Mesendoderm (in vitro differentiated cells): ENCODE data around the gene CST4.
A peak's percentile ranks its signal among the peaks of the same experiment; 100 is the strongest.
"Not testable (repeated sequence)": the region's sequence is repeated elsewhere in the genome, so short reads cannot be mapped to it uniquely, and the experiment has no call there.

Experiments
- DNase-seq: peaks from one replicate; pipeline ENCODE4 v3.0.0; 2013
- H2AK5ac ChIP-seq: 2 replicates; pipeline ENCODE4 v1.6.1; 2013; ENCODE audit warnings: low read length, inconsistent platforms
- H2BK120ac ChIP-seq: 2 replicates; pipeline ENCODE4 v1.6.1; 2013; ENCODE audit warnings: low read depth, mild to moderate bottlenecking, low read length, moderate library complexity, mixed read lengths
- H2BK15ac ChIP-seq: replicated peaks from 2 replicates; pipeline ENCODE4 v1.6.1; 2013; ENCODE audit warnings: low read depth, mild to moderate bottlenecking, moderate library complexity
- H2BK5ac ChIP-seq: 2 replicates; pipeline ENCODE4 v1.6.1; 2013; ENCODE audit warnings: low read length, inconsistent platforms
- H3K18ac ChIP-seq: 2 replicates; pipeline ENCODE4 v1.6.1; 2013; ENCODE audit warnings: mild to moderate bottlenecking, low read length, mixed read lengths
- H3K23ac ChIP-seq: one replicate; pipeline ENCODE4 v1.6.1; 2013; ENCODE audit warnings: low read length
- H3K27ac ChIP-seq: 2 replicates; pipeline ENCODE4 v1.5.1; 2013; ENCODE audit warnings: low read depth, mild to moderate bottlenecking, inconsistent platforms, low read length, moderate library complexity
- H3K27me3 ChIP-seq: 2 replicates; pipeline ENCODE4 v1.6.1; 2013; ENCODE audit warnings: low read length, control low read depth, mild to moderate bottlenecking, inconsistent platforms; ENCODE audit not compliant: insufficient read depth, poor library complexity
- H3K36me3 ChIP-seq: 2 replicates; pipeline ENCODE4 v1.6.1; 2013; ENCODE audit warnings: low read length, inconsistent platforms; ENCODE audit not compliant: control insufficient read depth, insufficient read depth
- H3K4ac ChIP-seq: one replicate; pipeline ENCODE4 v1.6.1; 2013; ENCODE audit warnings: low read depth, mild to moderate bottlenecking, low read length, moderate library complexity
- H3K4me1 ChIP-seq: 2 replicates; pipeline ENCODE4 v1.6.1; 2013; ENCODE audit warnings: low read depth, low read length, inconsistent platforms; ENCODE audit not compliant: control insufficient read depth
- H3K4me2 ChIP-seq: 2 replicates; pipeline ENCODE4 v1.6.1; 2013; ENCODE audit warnings: low read length
- H3K4me3 ChIP-seq: 2 replicates; pipeline ENCODE4 v1.5.1; 2013; ENCODE audit warnings: mild to moderate bottlenecking, low read length
- H3K56ac ChIP-seq: one replicate; pipeline ENCODE4 v1.6.1; 2013; ENCODE audit warnings: low read length
- H3K79me1 ChIP-seq: 2 replicates; pipeline ENCODE4 v1.6.1; 2013; ENCODE audit warnings: low read length, inconsistent platforms
- H3K79me2 ChIP-seq: 2 replicates; pipeline ENCODE4 v1.6.1; 2013; ENCODE audit warnings: mild to moderate bottlenecking, low read length; ENCODE audit not compliant: control insufficient read depth, insufficient read depth
- H3K9ac ChIP-seq: 2 replicates; pipeline ENCODE4 v1.6.1; 2013; ENCODE audit warnings: low read length, inconsistent platforms
- H4K5ac ChIP-seq: one replicate; pipeline ENCODE4 v1.6.1; 2013; ENCODE audit warnings: low read length
- H4K8ac ChIP-seq: one replicate; pipeline ENCODE4 v1.6.1; 2013; ENCODE audit warnings: low read depth, mild to moderate bottlenecking, control low read depth, low read length, moderate library complexity
- WGBS: extraction: QIAGEN DNeasy Blood & Tissue Kit; methylation state at CpG from one replicate; pipeline ENCODE4 v1.1.7; 2013; ENCODE audit warnings: low lambda C conversion rate, missing lambda C conversion rate; ENCODE audit not compliant: insufficient coverage; ENCODE audit errors: extremely low coverage; 5-methylcytosine and 5-hydroxymethylcytosine counted together

The CST4 gene

GRCh38 chr20:23659989-23660837 is 28.6 kb downstream of the CST4 start:
- no peaks in the 10 kb centered on the region for H3K4me1 ChIP-seq
- no peak overlapping the region for H2BK120ac ChIP-seq
- H3K4me2 ChIP-seq = no peak overlapping the region
- H3K23ac ChIP-seq = no peak overlapping the region
- H4K5ac ChIP-seq = no peak overlapping the region
- no peaks in the 10 kb centered on the region for H3K79me2 ChIP-seq
- no peak overlapping the region for H3K4me3 ChIP-seq
- WGBS = no CpG with 5 or more reads among the region's 8 CpGs
- no peak overlapping the region for H3K9ac ChIP-seq
- H2BK5ac ChIP-seq = peak overlapping the region; percentile 47
- no peak overlapping the region for H3K56ac ChIP-seq
- no peaks in the 10 kb centered on the region for H3K79me1 ChIP-seq
- H2BK15ac ChIP-seq = no peak overlapping the region
- H4K8ac ChIP-seq = no peak overlapping the region
- no peak for DNase-seq
- no peaks in the 10 kb centered on the region for H3K27me3 ChIP-seq
- no peaks in the 10 kb centered on the region for H3K36me3 ChIP-seq
- no peak overlapping the region for H3K4ac ChIP-seq
- no peak overlapping the region for H3K18ac ChIP-seq
- no peak overlapping the region for H2AK5ac ChIP-seq
- no peak overlapping the region for H3K27ac ChIP-seq

GRCh38 chr20:23659610-23659988 is 29.2 kb downstream of the CST4 start:
- no CpG with 5 or more reads among the region's 2 CpGs for WGBS
- not testable (repeated sequence) for H2BK120ac ChIP-seq

GRCh38 chr20:23658989-23659609 is 29.7 kb downstream of the CST4 start:
- H3K27me3 ChIP-seq = no peaks in the 10 kb centered on the region
- no peak overlapping the region for H2AK5ac ChIP-seq
- H3K18ac ChIP-seq = no peak overlapping the region
- no peak overlapping the region for H3K23ac ChIP-seq
- no peak overlapping the region for H2BK5ac ChIP-seq
- no CpG with 5 or more reads among the region's 8 CpGs for WGBS
- H3K4ac ChIP-seq = no peak overlapping the region
- H4K8ac ChIP-seq = no peak overlapping the region
- no peak overlapping the region for H2BK15ac ChIP-seq
- no peak overlapping the region for H3K27ac ChIP-seq
- no peak overlapping the region for H2BK120ac ChIP-seq
- no peaks in the 10 kb centered on the region for H3K36me3 ChIP-seq
- no peak overlapping the region for H3K56ac ChIP-seq
- no peak overlapping the region for H3K9ac ChIP-seq
- H3K4me3 ChIP-seq = no peak overlapping the region
- no peak overlapping the region for H4K5ac ChIP-seq
- no peaks in the 10 kb centered on the region for H3K79me2 ChIP-seq
- H3K79me1 ChIP-seq = no peaks in the 10 kb centered on the region
- H3K4me1 ChIP-seq = no peaks in the 10 kb centered on the region
- no peak overlapping the region for H3K4me2 ChIP-seq
- peak; percentile 38 for DNase-seq

More at GRCh38 chr20:23659610-23659988, 29.2 kb downstream of the CST4 start:
- not testable (repeated sequence) for H3K4me1 ChIP-seq, H3K23ac ChIP-seq, H4K8ac ChIP-seq, H3K36me3 ChIP-seq, H4K5ac ChIP-seq, H3K4me3 ChIP-seq, H2AK5ac ChIP-seq, H2BK5ac ChIP-seq, H3K9ac ChIP-seq, H3K18ac ChIP-seq, H3K79me1 ChIP-seq, H3K27ac ChIP-seq, H3K4me2 ChIP-seq, H3K79me2 ChIP-seq, H2BK15ac ChIP-seq, H3K27me3 ChIP-seq, DNase-seq, H3K4ac ChIP-seq, H3K56ac ChIP-seq

- Histone ChIP-seq H2BK15ac (no peak overlapping the region), H3K4me3 (no peak overlapping the region), H4K5ac (no peak overlapping the region), H3K4ac (no peak overlapping the region), H3K36me3 (no peaks in the 10 kb centered on the region), H2BK120ac (no peak overlapping the region), H3K18ac (no peak overlapping the region), H3K27ac (no peak overlapping the region), H3K4me2 (no peak overlapping the region), H2AK5ac (no peak overlapping the region), H3K9ac (no peak overlapping the region), H2BK5ac (no peak overlapping the region), H3K23ac (no peak overlapping the region), H4K8ac (no peak overlapping the region), H3K79me2 (no peaks in the 10 kb centered on the region), H3K56ac (no peak overlapping the region), H3K79me1 (no peaks in the 10 kb centered on the region), H3K27me3 (no peaks in the 10 kb centered on the region), H3K4me1 (no peaks in the 10 kb centered on the region)
- DNase-seq = no peak
- no CpG with 5 or more reads among the region's 2 CpGs for WGBS
Measured at GRCh38 chr20:23658336-23658735, 30.5 kb downstream of the CST4 start.

- Histone ChIP-seq H3K23ac (no peak overlapping the region), H4K8ac (no peak overlapping the region), H2BK15ac (no peak overlapping the region), H3K4ac (no peak overlapping the region), H3K79me2 (no peaks in the 10 kb centered on the region), H3K56ac (no peak overlapping the region), H3K4me2 (no peak overlapping the region), H2BK120ac (no peak overlapping the region), H4K5ac (no peak overlapping the region), H3K18ac (no peak overlapping the region), H3K27me3 (no peaks in the 10 kb centered on the region), H3K4me3 (no peak overlapping the region), H3K4me1 (no peaks in the 10 kb centered on the region), H3K9ac (no peak overlapping the region), H2AK5ac (no peak overlapping the region), H3K36me3 (no peaks in the 10 kb centered on the region), H3K79me1 (no peaks in the 10 kb centered on the region), H3K27ac (no peak overlapping the region), H2BK5ac (no peak overlapping the region)
- no peak for DNase-seq
- WGBS = no CpG with 5 or more reads among the region's 8 CpGs
Measured at GRCh38 chr20:23657202-23657601, 31.6 kb downstream of the CST4 start.
